ENCODE measurements around the gene BEND5.

The BEND5 gene

GRCh38 chr1:48765335-48765734, 11.4 kb downstream of the BEND5 start:
- no peak for DNase-seq (ENCODE audit: low read depth in 2 of 2)

DNA sequence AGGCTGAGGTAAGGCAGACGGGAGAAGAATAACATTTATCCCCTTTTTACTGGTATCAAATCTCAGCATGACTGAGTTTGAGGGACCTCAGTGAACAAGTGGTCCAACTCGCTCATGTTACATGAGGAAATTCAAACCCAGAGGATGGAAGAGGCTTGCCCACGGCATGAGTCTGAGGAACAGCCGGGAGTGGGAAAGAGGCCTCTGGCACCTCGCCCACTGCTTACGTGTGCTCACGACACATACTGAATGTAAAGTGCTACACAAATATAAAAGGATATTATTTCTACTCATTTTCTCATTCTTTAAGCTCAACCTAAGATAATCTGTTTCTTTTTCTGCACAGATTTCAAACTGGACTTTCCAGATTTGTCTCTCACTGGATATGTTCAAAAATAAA, 14.7 kb downstream of the BEND5 start:
- DNase-seq (ENCODE audit: low read depth in 2 of 2): no peak

- DNase-seq (ENCODE audit: low read depth in 2 of 2): no peak
Measured at GRCh38 chr1:48761411-48761810, 15.3 kb downstream of the BEND5 start.

DNA sequence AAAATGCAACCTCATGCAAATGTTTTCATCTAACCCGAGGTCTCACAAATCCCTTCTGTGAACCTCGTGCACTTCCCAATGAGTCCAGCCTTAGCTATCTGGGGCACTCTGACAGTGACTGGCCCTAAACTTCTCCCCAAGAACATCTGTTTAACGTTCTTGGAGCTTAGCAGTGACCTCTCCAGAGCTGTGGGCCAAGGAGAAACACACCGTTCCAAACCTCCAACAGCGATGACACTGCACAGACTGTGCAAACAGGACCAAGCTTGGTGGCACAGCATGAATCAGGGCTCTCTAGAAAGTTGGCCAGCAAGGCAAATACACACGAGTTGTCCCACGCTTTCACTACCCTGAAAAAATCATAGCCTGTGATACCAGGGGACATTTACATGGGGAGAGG, 15.8 kb downstream of the BEND5 start:
- DNase-seq (ENCODE audit: low read depth in 2 of 2): no peak

DNA sequence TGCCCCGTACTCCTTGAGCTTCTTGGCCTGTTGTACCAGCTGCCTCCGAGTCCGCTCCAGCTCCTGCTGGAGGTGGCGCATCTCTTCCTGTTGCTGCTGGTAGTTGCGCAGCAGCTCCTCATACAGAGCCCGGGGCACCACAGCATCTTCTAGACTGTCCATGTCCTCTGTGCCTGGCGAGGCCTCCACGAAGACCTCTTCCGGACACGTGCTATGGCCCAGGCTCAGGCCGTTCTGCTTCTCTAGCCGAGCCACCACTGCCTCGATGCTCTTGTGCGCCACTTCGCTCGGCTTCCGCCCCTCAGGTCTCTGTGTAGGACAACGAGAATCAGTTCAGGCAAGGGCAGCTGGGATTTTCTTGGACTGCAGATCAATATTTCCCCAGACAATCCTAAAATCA, 17.7 kb downstream of the BEND5 start:
- DNase-seq (ENCODE audit: low read depth in 2 of 2): no peak

GRCh38 chr1:48757363-48757762, 19.3 kb downstream of the BEND5 start:
- no peak for DNase-seq (ENCODE audit: low read depth in 2 of 2)

- DNase-seq (ENCODE audit: low read depth in 2 of 2): no peak
Measured at GRCh38 chr1:48756683-48757316, 19.9 kb downstream of the BEND5 start.

DNA sequence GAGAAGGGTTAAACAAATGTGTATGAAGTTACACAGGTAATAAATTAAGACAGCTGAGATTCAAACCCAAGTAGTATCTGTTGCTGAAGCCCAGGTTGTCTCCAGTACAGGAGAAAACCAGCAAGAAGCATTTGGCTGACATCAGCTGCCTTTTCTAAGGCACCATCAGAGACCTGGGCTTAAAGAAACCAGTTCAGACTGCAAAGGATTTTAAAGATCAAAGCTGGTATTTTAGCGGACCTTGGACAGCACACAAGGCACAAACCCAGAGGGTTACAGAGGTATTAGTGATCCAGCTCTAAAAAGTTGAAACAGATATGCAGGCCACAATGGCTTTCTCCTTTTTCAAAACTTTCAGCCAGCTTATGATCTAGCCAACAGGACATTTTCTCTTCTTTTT, 23.4 kb downstream of the BEND5 start:
- no peak for DNase-seq (ENCODE audit: low read depth in 2 of 2)

- DNase-seq (ENCODE audit: low read depth in 2 of 2): no peak
Measured at GRCh38 chr1:48750109-48750508, 26.6 kb downstream of the BEND5 start.

DNA sequence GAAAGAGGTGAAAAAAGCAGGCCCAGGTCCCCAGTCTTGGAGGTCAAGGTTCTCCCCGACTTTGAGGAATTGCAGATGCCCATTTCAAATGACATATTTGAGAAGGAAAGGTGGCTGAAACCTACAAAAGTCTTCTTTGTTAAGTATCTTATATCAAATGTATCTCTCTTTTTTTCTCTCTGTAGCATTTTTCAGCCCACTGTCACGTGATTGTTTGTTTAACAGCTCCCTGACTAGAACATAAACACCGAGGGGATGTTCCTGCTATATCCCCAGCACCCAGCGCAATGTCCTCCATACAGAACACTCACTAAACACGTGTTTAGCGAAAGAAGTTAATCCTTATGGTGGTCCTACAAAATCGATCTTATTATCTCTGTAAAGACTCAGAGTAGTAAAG, 27.6 kb downstream of the BEND5 start:
- DNase-seq (ENCODE audit: low read depth in 2 of 2): no peak

- no peak for DNase-seq (ENCODE audit: low read depth in 2 of 2)
Measured at GRCh38 chr1:48746906-48747305, 29.8 kb downstream of the BEND5 start.

GRCh38 chr1:48744032-48744431, 32.7 kb downstream of the BEND5 start:
- no peak for DNase-seq (ENCODE audit: low read depth in 2 of 2)

DNA sequence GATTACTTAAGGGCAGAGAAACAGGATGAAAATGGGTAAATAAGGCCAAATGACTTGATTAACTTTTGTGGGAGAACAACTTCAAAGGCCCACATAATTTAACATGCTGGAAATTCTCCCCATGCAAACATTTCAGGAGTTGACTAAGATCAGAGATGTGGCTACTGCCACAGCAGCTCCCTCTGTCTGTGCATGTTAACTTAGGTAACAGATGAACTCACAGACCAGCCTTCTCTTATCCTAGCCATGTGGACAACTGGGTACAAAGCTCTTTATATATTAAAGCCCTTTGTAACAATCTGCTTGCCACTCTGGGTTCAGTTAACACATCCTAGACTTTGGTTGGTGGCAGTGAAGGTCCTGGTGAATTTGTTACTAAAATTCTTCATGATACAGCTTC, 33.2 kb downstream of the BEND5 start:
- DNase-seq (ENCODE audit: low read depth in 2 of 2): no peak

- DNase-seq (ENCODE audit: low read depth in 2 of 2): no peak
Measured at GRCh38 chr1:48741380-48741779, 35.3 kb downstream of the BEND5 start.

DNA sequence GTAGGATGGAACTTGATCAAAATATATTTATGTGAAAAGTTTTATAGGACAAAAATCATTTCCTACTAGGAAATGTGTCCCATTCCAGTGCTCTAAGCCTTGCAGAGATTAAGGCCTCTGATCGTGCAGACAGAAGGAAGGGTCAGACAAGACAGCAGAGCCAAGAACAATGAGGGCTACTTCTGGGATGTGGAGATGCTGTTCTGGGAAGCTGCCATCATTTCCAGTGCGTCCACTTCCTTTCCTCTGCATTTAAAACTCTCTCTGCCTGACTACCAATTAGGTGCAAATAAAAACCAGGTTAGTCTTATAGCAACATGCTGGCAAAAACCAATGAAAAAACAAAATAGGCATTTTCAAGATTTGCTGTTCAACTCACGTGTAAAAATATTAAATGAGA, 36.1 kb downstream of the BEND5 start:
- DNase-seq (ENCODE audit: low read depth in 2 of 2): no peak

- DNase-seq (ENCODE audit: low read depth in 2 of 2): no peak
Measured at GRCh38 chr1:48739091-48739490, 37.6 kb downstream of the BEND5 start.

DNA sequence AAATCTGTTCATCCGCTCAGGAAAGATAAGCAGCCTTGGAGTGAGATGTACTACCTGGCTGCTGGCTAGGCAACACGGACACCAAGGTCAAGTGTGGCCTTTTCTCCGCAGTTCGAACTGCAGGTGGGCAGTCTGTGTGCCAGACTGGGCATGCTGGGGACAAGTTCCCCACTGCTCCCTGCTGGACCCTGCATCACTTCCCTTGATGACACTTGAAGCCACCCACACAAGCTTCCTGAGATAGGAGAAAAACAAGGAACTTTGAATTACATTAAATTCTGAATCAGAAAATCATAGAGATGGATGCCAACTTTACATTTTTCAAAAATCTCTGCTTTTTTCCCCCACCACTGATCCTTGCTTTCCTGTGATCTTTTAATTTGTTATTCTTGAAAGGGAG, 38.3 kb downstream of the BEND5 start:
- no peak for DNase-seq (ENCODE audit: low read depth in 2 of 2)

DNA sequence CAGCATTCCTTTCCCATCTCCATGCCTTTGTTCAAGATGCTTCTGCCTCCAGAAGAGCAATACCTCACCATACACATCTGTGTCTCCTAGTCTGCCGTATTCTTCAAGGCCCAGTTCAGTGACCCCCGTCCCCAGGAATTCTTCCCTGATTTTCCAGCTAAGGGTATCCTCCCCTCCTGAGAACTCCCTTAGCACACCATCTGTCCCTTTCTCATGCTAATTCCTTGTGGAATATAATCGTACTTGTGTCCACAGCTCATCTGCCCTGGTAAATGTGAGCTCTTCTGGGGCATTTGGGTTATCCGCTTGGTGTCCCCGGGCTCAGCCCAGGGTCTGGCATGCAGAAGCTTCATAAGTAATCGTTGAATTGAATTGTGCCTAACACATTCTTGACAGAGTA, 40.9 kb downstream of the BEND5 start:
- DNase-seq (ENCODE audit: low read depth in 2 of 2): no peak

DNA sequence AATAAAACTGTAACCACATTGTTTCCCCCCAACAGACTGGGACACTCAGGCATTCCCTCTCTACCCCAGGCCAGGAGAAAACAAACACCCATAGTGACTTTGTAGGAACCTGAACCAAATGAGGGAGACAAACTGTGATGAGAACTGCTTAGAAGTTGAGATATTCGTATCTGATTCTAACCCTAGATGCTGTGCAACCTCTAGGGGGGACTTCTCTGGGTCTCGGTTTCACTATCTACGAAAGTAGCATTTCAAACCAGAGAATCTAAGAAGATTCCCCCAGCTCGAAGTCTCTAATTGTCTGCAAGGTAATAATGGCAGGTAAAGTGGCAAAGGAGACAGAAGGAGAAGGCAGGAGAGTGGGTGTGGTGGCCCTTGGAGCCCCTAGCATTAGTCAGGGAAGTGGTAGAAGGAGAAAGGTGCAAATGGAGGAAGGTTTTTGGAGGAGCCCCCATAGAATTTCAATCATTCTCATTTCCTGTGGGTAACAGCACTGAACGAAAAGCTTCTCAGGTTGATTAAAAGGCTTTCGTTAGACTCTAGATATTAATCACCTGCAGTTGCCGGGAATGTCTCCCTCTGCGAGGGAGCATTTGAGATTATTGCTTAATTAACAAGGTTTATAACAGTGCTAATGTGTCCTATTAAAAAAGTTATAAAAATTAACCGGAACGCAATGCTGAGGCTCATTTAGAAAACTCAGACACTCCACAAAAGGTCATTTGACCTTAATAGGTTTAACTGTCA, 46.4 kb downstream of the BEND5 start:
- no peak for DNase-seq (ENCODE audit: low read depth in 2 of 2)

DNA sequence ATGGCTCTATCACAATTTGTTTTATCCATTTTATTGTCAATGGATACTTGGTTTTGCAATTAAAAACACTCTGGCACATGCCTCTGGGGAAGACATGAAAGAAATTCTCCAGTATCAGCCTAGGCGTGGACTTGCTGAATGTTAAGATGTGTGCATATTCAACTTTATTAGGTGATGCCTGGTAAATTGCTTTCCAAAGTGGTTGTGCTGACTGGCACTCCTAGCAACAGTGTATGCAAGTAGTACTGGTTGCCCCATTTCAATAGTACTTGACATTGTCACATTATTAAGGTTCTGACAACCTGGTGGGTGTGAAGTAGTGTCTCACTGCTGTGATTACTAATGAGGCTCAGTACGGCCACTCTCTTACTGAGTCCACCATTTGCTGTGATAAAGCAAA, 48.1 kb downstream of the BEND5 start:
- no peak for DNase-seq (ENCODE audit: low read depth in 2 of 2)

- DNase-seq (ENCODE audit: low read depth in 2 of 2): no peak
Measured at GRCh38 chr1:48726557-48727215, 50.0 kb downstream of the BEND5 start.

DNA sequence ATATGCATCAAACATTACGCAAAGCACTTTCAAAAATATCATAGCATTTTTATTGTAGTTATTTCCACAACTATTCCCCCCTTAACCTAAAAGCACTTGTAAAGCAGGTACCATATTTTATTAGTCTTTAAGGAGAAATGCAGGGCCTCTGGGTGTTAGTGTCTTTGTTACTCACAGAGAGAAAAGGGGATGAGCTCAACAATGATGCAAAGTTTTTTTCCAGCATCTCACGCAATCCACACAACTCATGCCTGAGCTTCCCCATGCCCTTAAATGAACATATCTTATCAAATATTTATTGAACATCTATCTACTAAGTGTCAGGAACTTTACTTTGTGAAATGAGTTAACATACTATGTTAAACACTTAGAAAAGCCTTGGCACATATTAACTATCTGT, 50.6 kb downstream of the BEND5 start:
- DNase-seq (ENCODE audit: low read depth in 2 of 2): no peak

DNA sequence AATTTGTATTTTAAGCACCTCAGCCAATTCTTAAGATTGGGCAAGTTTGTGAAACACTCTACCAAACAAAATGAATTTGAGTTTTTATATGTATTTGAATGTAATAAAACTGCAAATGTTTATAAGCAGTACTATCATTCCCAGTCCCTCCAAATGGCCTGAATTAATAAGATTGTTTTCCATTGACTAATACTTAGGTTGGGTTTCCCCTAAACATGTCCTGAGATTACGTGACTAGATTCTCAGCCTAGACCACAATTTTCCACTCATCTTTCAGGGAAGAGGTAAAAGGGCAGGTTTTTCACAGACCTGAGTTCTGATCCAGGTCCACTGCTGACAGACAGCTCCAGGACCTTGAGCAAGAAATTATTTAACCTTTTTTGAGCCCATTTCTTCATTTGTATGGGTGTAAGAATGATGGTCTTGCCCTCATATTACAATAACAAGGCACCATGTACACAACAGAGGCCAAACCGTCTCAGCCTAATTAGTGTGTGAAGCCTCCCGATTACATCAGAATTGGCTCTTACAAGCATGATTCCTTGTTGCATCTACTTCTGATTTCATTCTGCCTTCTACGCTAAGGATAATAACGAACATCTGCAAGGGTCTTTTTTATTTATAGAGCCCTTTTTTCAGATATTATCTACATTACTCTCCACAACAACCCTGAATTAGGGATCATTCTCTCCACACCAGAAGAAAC, 51.2 kb downstream of the BEND5 start:
- no peak for DNase-seq (ENCODE audit: low read depth in 2 of 2)
